GM13976 (cell line): ENCODE results near the gene CCDC171.
"Not testable (repeated sequence)": the region's sequence is repeated elsewhere in the genome, so short reads cannot be mapped to it uniquely, and the experiment has no call there.

ENCODE experiments used
- DNase-seq: peaks from one replicate; pipeline ENCODE4 v3.0.0; 2012; ENCODE audit warnings: low spot score
- in situ Hi-C: fragments of 300-500 bp; cut with MboI; formaldehyde crosslinking; loops from one replicate; pipeline ENCODE4 v1.12.0; 2022; ENCODE audit warnings: low sequenced_read_pairs, mixed read lengths, inconsistent platforms; ENCODE audit not compliant: unreplicated experiment
- TF ChIP-seq, protein P1 (sequence below): IDR thresholded peaks from 2 replicates; pipeline ENCODE4 v1.5.1; 2012; ENCODE audit warnings: borderline replicate concordance, mild to moderate bottlenecking; ENCODE audit not compliant: insufficient read depth; ENCODE audit errors: extremely low read depth, missing control alignments, control extremely low read depth

Gene CCDC171

DNA sequence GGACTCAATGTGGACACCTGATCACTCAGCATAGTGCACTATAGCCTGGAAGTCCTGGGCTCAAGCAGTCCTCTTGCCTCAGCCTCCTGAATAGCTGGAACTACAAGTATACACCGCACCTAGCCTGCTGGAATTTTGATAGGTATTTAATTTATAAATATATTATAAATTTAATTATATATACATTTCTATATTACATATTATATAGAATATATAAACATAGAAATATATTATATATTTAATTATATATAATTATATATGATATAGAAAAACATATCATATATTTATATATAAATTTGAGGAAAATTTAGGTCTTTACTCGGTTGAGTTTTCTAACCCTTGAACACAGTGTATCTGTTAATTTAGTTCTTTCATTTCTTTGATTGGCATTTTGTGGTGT, 26.9 kb upstream of the CCDC171 start:
- TF ChIP-seq, protein P1, sequence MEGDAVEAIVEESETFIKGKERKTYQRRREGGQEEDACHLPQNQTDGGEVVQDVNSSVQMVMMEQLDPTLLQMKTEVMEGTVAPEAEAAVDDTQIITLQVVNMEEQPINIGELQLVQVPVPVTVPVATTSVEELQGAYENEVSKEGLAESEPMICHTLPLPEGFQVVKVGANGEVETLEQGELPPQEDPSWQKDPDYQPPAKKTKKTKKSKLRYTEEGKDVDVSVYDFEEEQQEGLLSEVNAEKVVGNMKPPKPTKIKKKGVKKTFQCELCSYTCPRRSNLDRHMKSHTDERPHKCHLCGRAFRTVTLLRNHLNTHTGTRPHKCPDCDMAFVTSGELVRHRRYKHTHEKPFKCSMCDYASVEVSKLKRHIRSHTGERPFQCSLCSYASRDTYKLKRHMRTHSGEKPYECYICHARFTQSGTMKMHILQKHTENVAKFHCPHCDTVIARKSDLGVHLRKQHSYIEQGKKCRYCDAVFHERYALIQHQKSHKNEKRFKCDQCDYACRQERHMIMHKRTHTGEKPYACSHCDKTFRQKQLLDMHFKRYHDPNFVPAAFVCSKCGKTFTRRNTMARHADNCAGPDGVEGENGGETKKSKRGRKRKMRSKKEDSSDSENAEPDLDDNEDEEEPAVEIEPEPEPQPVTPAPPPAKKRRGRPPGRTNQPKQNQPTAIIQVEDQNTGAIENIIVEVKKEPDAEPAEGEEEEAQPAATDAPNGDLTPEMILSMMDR: no peak
- in situ Hi-C loops: no loop called here

DNA sequence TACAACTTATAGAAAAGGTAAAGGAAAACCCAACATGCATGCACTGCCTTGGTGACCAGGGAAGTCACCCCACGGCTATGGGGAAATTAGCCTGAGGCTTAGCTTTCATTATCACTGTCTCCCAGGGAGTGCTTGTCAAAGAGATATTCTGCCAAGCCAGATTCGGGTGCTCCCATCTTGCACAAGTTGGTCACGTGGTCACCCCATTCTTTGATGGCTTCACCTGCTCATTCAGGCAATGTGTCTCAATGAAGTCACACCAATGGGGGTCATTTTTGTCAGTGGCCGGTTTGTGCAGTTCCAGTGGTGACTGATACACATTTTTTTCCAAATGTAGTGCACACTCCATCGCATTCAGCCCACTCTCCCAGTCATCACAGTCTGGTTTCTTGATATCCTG, 25.8 kb upstream of the CCDC171 start:
- in situ Hi-C loops, DNase-seq: not testable (repeated sequence)

More for the DNA sequence above, 26.9 kb upstream of the CCDC171 start:
- DNase-seq: no peak

DNA sequence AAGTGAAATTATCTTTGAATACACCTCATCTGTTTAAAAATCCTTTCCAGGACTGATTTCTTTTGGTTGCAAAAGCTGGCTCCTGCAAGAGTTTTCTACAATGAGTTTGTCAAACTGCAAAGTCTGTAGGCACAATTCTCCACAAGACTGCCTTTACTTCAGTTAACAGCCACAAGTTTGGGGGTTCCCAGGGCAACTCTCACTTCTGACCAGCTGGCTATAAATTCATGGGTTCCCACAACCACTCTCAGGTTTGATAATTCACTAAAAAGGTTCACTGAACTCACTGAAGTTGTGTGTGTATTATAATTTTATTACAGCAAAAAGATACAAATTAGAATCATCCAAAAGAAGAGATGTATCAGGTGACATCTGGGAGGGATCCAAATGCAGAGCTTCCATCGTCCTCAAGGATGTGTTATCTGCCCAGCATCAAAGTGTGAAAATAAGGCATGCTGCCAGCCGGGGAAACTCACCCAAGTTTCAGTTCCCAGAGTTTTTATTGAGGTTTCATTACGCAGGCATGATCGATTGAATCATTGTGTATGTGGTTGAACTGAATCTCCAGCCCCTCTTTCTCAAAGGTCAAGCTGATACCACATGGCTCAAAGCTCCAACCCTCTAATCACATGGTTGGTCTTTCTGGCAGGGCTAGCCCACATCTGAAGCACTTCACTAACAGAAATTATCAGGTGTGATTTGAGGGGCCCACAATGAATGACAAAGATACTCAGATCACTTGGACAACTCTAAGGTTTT, 23.1 kb upstream of the CCDC171 start:
- DNase-seq: peak; percentile 75
- in situ Hi-C loops: no loop called here
- TF ChIP-seq, protein P1: no peak

DNA sequence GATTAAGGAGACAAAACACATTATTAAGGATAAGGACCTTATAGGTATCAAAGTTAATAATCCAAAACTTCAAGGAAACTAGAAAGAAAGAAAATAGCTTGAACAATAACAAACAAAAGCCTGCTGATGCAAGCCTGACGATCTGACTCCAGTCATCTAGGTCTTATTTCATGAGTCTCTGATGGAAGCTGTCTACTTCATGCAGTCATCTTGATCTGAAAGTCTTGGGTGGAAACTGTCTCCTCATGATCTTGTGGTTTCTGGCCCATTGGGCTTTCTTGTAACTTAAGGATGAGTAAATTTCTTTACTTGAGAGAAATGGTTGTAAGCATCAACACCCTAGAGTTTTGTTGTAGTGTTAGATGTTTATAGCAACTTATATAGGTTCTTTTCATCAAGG, 21.5 kb upstream of the CCDC171 start:
- in situ Hi-C loops: no loop called here
- DNase-seq: peak; percentile 41
- TF ChIP-seq, protein P1: no peak

DNA sequence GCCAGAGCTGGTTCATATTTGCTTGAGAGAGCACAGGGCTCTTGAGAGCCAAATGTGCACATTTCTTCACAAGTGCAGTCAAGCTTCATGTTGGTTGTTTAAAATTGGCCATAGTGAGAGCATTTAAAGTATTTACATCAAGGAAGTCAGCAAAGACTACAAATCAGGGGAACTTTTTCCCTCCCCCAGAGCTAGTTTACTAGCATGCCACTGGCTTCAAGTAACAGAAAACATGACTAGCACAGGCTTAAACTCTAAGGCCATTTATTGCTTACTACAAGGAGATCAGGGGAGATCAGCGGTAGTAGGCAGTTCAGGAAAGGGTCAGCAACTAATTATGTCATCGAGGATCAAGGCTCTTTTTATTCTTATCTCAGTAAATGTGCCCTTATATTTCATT, 11.0 kb upstream of the CCDC171 start:
- in situ Hi-C loops: no loop called here
- TF ChIP-seq, protein P1: no peak
- no peak for DNase-seq

DNA sequence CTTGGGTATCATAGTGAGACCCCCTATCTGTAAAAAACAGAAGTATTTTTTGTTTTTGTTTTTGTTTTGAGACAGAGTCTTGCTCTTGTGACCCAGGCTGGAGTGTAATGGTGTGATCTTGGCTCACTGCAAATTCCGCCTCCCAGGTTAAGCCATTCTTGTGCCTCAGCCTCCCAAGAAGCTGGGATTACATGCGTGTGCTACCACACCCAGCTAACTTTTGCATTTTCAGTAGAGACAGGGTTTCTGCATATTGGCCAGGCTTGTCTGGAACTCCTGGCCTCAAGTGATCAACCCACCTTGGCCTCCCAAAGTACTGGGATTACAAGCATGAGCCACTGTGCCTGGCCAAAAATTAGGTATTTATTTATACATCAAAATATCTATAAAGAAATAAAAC, 10.2 kb upstream of the CCDC171 start:
- in situ Hi-C loops: no loop called here
- TF ChIP-seq, protein P1: no peak
- no peak for DNase-seq

DNA sequence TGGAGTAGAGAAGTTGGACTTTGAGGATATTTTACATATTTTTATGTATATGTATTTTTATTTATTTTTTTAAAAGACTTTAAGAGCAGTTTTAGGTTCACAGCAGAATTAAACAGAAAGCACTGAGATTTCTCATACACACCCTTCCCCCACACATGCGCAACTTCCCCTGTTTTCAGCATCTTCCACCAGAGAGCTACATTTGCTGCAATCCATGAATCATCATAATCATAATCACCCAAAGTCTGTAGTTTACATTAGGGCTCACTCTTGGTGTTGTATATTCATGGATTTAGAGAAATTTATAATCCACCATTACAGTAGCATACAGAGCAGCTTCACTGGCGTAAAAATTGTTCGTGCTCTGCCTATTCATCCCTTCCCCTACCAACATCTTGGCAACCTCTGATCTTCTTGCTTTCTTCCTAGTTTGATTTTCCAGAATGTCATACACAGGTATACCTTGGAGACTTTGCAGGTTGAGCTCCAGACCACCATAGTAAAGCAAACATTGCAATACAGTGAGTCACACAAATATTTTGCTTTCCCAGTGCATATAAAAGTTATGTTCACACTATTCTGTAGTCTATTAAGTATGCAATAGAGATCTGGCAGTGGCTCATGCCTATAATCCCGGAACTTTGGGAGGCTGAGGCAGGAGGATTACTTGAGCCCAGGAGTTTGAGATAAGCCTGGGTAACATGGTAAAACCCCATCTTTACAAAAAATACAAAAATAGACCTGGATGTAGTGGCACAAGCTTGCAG, 9.6 kb upstream of the CCDC171 start:
- TF ChIP-seq, protein P1: no peak
- no peak for DNase-seq
- in situ Hi-C loops: no loop called here
